Glutamatergic neuron (in vitro differentiated cells): ENCODE results near the gene L2HGDH. TPM values are rescaled to one million over a fixed set of nuclear protein-coding genes. Genes with fewer than 3 reads are reported as not detected.

Source experiments
- DNase-seq: peaks from one replicate; pipeline ENCODE4 v3.0.0; 2022
- H3K27ac Mint-ChIP-seq: one replicate; pipeline ENCODE4 v1.8.0; 2020; ENCODE audit warnings: mild to moderate bottlenecking, mixed read lengths, inconsistent platforms; ENCODE audit not compliant: unreplicated experiment
- H3K27me3 Mint-ChIP-seq: one replicate; pipeline ENCODE4 v1.8.0; 2020; ENCODE audit warnings: mild to moderate bottlenecking, moderate library complexity, mixed read lengths, inconsistent platforms; ENCODE audit not compliant: unreplicated experiment
- H3K36me3 Mint-ChIP-seq: one replicate; pipeline ENCODE4 v1.8.0; 2020; ENCODE audit warnings: mild to moderate bottlenecking, mixed read lengths, inconsistent platforms; ENCODE audit not compliant: unreplicated experiment
- H3K4me1 Mint-ChIP-seq: one replicate; pipeline ENCODE4 v1.8.0; 2020; ENCODE audit warnings: mild to moderate bottlenecking, low read depth, mixed read lengths, inconsistent platforms; ENCODE audit not compliant: unreplicated experiment
- H3K4me3 Mint-ChIP-seq: one replicate; pipeline ENCODE4 v1.8.0; 2020; ENCODE audit warnings: mild to moderate bottlenecking, mixed read lengths, inconsistent platforms; ENCODE audit not compliant: unreplicated experiment
- H3K9me3 Mint-ChIP-seq: one replicate; pipeline ENCODE4 v1.8.0; 2020; ENCODE audit warnings: mild to moderate bottlenecking, moderate library complexity, mixed read lengths, inconsistent platforms; ENCODE audit not compliant: unreplicated experiment
- CTCF ChIP-seq: fragments of 200-600 bp; sonication (generic); IDR thresholded peaks from one replicate; pipeline ENCODE4 v1.5.0; 2021; ENCODE audit not compliant: partially characterized antibody, unreplicated experiment
- total RNA-seq: library from RNA; stranded (reverse); fragmentation: NEBNext Ultra II Directional; extraction: Animal tissue kit (Norgen Biotek cat#: 25700); gene quantifications from one replicate; pipeline ENCODE4 v1.2.1, GENCODE V29; 2021; ENCODE audit not compliant: unreplicated experiment

Gene L2HGDH
- total RNA-seq, 1 donor from 2014 or later = 6.7 TPM

- no peak for TF ChIP-seq CTCF
- no peak for DNase-seq
- peaks cover 1% of the 10 kb centered on the region for H3K36me3 Mint-ChIP-seq
- H3K27me3 Mint-ChIP-seq = no peaks in the 10 kb centered on the region
- peaks cover 4% of the 10 kb centered on the region for H3K9me3 Mint-ChIP-seq
- H3K4me1 Mint-ChIP-seq = peaks cover 21% of the 10 kb centered on the region
- H3K27ac Mint-ChIP-seq = no peak overlapping the region
- no peak overlapping the region for H3K4me3 Mint-ChIP-seq
Observed at GRCh38 chr14:50225067-50225973, 86.7 kb downstream of the L2HGDH start.

GRCh38 chr14:50222055-50222613 is 89.9 kb downstream of the L2HGDH start:
- no peak for DNase-seq
- TF ChIP-seq CTCF = no peak
- H3K27me3 Mint-ChIP-seq = no peaks in the 10 kb centered on the region
- H3K4me3 Mint-ChIP-seq = no peak overlapping the region
- no peaks in the 10 kb centered on the region for H3K36me3 Mint-ChIP-seq
- peak overlapping the region; percentile 23 for H3K27ac Mint-ChIP-seq
- H3K4me1 Mint-ChIP-seq = peaks cover 15% of the 10 kb centered on the region
- H3K9me3 Mint-ChIP-seq = peaks cover 1% of the 10 kb centered on the region

- Mint-ChIP-seq H3K27ac (no peak overlapping the region), H3K36me3 (no peaks in the 10 kb centered on the region), H3K4me3 (no peak overlapping the region), H3K4me1 (peaks cover 14% of the 10 kb centered on the region), H3K9me3 (peaks cover 1% of the 10 kb centered on the region), H3K27me3 (no peaks in the 10 kb centered on the region)
- DNase-seq = no peak
- TF ChIP-seq CTCF = no peak
Observed at GRCh38 chr14:50218501-50218900, 93.5 kb downstream of the L2HGDH start.

GRCh38 chr14:50215416-50215815 is 96.6 kb downstream of the L2HGDH start:
- Mint-ChIP-seq H3K9me3 (no peaks in the 10 kb centered on the region), H3K4me3 (no peak overlapping the region), H3K36me3 (no peaks in the 10 kb centered on the region), H3K27me3 (no peaks in the 10 kb centered on the region), H3K27ac (no peak overlapping the region), H3K4me1 (peaks cover 4% of the 10 kb centered on the region)
- DNase-seq = no peak
- TF ChIP-seq CTCF = no peak

- no peak for TF ChIP-seq CTCF
- Mint-ChIP-seq H3K4me3 (no peak overlapping the region), H3K4me1 (peaks cover 3% of the 10 kb centered on the region), H3K27ac (no peak overlapping the region), H3K27me3 (no peaks in the 10 kb centered on the region), H3K36me3 (no peaks in the 10 kb centered on the region), H3K9me3 (no peaks in the 10 kb centered on the region)
- DNase-seq = no peak
Observed at GRCh38 chr14:50213795-50214194, 98.2 kb downstream of the L2HGDH start.
